NCI-H446 (cell line): ENCODE results near the gene PROB1.
A peak's percentile ranks its signal among the peaks of the same experiment; 100 is the strongest.
"Not testable (repeated sequence)": the region's sequence is repeated elsewhere in the genome, so short reads cannot be mapped to it uniquely, and the experiment has no call there.

Experiments used
- DNase-seq, 2 experiments: peaks; one replicate each; lab custom pipeline; 2025; lab: John Stamatoyannopoulos, UW

The PROB1 gene, protein sequence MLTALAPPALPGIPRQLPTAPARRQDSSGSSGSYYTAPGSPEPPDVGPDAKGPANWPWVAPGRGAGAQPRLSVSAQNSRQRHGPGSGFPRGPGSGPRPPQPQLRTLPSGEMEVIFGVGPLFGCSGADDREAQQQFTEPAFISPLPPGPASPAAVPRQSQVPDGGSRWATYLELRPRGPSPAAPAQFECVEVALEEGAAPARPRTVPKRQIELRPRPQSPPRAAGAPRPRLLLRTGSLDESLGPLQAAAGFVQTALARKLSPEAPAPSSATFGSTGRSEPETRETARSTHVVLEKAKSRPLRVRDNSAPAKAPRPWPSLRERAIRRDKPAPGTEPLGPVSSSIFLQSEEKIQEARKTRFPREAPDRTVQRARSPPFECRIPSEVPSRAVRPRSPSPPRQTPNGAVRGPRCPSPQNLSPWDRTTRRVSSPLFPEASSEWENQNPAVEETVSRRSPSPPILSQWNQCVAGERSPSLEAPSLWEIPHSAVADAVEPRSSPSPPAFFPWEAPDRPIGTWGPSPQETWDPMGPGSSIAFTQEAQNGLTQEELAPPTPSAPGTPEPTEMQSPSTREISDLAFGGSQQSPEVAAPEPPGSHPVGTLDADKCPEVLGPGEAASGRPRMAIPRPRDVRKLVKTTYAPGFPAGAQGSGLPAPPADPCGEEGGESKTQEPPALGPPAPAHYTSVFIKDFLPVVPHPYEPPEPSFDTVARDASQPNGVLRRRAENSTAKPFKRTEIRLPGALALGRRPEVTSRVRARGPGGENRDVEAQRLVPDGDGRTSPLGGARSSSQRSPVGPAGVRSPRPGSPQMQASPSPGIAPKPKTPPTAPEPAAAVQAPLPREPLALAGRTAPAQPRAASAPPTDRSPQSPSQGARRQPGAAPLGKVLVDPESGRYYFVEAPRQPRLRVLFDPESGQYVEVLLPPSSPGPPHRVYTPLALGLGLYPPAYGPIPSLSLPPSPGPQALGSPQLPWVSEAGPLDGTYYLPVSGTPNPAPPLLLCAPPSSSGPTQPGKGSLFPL

DNA sequence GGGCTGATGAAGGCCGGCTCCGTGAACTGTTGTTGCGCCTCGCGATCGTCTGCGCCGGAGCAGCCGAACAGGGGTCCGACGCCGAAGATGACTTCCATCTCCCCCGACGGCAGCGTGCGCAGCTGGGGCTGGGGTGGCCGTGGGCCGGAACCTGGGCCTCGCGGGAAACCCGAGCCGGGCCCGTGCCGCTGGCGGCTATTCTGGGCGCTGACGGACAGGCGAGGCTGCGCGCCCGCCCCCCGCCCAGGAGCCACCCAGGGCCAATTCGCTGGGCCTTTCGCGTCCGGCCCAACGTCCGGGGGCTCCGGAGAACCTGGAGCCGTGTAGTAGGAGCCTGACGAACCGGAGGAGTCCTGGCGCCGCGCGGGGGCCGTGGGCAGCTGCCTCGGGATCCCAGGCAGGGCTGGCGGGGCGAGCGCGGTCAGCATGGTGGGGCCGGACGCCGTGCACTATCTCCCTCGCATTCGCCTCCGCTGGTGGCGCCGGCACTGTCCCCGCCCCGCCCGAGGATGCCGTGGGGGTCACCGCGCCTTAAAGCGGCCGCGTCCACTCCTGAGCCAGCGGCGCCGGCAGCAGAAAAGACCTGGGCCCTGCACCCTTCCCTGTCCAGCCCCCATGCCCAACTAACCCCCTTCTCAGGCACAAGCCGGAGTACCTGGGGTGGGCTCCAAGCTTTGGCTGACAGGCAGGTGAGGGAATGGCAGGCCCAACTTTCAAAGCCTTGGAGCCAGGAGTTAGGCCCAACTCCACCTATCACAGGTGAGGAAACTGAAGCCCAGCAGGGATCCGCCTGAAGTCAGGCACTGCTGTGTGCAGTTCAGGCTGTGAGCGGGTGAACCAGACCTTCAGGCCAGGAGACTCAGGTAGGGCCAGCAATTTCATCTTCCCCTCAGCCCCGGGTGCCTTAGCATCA, at the start of gene PROB1:
PROB1 (minus strand) TSS at position 451 of the 913 bp plus-strand sequence; CDS start at position 428, 23 bp downstream.
- no peak for DNase-seq

DNA sequence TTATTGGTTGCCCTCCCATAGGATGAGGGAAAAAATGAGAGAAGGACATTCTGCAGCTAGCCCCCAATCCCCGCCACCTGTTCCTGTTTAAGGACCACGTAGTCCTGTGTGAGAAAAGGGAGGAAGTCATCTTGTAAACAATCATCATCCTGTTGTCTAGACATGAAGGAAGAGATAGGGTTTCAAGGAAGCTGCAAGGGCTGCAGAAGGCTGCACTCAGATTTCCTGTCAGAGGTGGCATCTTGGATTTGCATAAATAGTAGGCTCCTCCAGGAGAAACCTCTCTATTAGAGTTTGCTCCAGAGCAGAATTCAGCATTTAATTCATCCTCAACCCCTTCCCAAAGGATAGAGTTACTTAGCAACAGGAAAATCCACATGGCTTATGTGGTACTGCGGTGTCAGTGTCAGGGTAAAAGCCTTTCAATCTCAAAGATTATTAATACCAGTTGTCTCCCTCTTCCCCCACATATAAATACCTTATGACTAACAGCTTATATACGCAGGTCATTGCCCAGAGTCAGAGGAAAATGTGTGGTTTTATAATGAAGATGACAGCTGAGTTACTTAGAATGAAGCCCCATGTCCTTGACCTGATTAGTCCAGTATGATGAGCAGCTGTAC, 49.0 kb upstream of the PROB1 start:
- DNase-seq: no peak

DNA sequence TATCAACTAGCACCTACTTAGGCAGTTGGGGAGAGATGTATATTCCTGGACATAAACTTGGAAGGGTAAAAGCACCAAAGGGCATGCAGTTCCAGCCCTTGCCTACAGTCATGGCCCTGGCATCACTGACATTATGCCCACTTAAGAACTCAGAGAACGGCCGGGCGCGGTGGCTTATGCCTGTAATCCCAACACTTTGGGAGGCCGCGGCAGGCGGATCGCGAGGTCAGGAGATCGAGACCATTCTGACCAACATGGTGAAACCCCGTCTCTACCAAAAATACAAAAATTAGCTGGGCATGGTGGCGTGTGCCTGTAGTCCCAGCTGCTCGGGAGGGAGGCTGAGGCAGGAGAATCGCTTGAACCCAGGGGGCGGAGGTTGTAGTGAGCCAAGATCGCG, 45.5 kb upstream of the PROB1 start:
- DNase-seq: not testable (repeated sequence)

DNA sequence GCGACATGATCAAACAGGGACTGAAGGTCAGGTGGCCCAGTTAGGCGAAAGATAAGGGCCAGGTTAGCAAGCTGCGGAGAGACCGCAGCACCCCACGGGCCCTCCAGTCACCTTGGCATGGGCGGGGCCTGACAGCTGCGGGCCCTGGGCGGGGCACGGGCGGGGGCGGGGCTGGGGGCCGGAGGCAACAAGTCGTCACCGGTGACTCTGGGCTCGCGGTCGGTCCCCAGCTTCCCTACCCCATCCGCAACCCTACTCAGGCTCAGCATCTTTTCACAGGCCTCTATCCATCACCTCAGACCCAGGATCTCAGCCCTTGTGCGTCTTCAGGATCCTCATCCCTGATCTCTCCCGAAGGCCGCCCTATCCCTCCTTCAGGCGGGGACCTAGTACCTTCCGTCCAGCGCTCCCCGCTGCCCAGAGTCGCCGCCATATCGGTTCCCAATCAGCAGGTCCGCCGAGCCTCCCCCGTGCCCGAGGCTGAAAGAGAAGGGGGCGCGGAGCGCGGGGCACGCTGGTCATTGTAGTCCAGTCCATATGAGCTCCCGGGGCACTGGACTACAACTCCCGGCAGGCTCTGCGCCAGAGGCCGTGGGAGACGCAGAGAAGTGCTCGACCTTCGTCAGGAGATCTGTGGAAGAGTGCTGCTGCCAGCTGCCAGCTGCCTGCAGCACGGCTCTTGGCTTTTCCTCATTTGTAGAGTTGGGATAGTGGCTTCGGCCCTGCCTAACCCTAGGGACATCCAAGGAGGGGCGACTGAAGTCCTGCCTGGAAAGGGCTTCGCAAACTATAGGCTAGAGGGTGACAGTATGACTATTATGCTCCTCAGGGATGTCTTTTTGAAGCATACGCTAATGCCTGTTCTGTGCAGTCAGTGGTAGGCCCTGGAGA, 44.4 kb upstream of the PROB1 start, which contains the start of gene DNAJC18:
DNAJC18 (minus strand) TSS at position 513 of the 891 bp plus-strand sequence; CDS start at position 433, 80 bp downstream.
- DNase-seq: peak; percentile 85 to 96

DNA sequence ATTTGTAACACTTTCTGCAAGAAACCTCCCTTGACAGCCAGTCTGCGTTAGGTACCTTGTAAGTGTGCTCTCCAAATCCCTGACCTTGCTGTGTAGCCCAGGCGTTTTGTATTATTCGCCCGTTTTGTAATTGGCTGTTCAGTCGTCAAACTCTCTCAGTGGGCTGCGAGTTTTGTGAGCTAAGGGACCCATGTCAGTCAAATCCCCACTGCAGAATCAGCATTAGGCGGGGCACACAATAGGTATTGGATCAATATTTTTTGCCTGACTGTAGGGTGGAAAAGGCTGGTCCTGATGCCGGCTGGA, 43.8 kb upstream of the PROB1 start:
- no peak for DNase-seq

DNA sequence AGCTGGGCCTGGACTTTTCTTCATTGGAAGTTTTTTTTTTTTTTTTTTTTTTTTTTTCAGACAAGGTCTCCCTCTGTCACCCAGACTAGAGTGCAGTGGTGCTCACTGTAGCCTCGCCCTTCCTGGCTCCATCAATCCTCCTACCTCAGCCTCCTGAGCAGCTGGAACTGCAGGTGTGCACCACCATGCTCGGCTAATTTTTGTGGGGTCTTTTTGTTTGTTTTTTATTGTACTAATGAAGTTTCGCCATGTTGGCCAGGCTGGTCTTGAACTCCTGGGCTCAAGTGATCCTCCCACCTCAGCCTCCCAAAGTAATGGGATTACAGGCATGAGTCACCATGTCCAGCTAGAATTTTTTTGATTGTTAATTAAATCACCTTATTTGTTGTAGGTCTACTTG, 40.8 kb upstream of the PROB1 start:
- no peak for DNase-seq

DNA sequence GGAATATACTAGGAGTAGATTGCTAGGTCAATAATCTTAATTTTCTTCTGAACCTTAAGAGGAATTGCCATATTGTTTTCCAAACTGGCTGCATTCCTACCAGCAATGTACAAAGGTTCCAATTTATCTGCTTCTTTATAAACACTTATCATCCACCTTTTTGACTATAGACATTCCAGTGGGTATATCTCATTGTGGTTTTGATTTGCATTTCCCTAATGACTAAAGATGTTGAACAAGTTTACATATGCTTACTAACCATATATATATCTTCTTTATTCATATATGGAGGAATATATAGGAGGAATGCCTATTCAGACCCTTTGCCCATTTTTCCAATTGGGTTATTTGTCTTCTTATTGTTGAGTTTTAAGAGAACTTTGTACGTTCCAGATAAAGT, 36.8 kb upstream of the PROB1 start:
- no peak for DNase-seq

DNA sequence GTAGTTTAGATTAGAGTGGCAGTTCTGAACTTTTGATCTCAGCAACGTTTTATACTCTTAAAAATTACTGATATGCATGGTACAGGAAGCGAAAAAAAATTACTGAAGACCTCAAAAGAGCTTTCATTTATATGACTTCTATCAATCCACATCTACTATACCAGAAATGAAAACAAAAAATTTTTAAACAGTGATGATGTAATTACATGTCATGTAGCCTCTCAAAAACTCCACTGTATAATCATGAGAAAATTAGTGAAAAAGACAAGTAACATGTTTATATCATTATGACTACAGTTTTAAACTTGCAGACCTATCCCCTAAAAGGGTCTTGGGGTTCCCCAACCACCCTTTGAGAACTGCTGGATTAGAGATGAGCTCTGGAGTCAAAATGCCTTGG, 35.1 kb upstream of the PROB1 start:
- no peak for DNase-seq

DNA sequence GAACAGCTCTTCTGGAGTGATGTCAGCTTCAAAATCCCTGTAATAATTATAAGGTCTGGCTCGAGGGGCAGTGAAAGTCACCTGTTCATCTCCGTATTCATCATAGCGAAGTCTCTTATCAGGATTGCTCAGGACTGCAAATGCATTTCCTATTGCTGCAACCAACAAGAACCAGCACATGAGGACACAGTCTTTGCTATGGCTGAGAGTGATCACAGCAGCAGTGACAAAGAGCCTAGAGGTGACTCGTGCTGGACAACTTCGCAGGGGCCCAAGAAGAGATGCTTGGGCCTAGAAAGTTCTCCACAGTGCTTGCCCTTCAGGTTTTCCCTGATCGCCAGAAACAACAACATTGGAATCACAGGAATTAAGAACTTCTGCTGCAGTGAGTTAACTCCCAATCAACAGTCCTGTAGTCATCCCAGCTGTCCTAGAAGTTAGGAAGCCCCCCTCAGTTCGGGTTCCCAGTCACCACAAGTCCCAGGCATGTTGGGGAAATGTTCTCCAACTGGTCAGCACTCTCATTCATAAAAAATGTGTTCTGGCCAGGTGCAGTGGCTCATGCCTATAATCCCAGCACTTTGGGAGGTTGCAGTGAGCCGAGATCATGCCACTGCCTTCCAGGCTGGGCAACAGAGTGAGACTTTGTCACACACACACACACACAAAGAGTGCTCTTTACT, 31.4 kb upstream of the PROB1 start:
- no peak for DNase-seq

DNA sequence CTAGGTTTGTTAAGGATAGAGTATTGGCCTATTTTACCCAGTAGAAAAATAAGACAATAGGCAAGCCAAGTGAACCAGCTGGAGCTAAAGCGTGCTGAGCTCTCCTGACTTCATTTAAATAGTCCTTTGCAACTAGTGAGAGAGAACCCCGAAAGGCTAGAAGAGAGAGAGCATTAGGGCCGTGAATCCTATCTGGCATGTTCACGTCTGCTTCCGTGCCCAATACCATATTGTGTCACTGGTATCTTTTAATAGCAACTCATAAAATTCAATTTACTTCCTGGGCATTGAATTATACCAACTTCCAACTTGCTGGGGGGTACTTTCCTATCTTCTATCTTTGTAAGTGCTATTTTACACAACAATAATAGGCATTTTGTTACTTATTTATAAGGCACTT, 30.6 kb upstream of the PROB1 start:
- no peak for DNase-seq

DNA sequence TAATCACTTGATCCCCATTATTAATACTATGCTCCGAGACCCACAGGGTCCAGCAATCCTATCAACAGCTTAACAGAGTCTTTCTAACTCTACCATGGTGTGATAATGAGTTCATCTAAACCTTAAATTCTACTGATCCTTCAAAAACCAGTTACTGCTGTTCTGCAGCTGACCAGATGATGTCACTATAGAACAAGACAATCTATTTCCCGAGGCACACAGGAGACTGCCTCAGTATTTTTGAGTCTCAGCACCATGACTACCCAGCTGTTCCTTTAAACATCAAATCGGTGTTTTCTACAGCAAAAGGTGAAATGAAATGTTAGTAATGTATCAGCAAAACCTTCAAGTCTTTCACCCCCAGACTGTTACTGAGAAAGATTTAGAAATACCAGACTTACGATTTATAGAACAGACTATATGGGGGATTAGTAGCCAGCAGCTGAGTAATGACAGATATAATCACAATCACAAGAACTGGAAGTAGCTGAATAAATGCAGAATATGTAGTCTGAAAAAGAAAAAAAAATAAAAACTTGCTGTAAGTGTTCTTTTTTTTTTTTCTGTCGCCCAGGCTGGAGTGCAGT, 27.5 kb upstream of the PROB1 start:
- DNase-seq: peak; percentile 51 to 71

DNA sequence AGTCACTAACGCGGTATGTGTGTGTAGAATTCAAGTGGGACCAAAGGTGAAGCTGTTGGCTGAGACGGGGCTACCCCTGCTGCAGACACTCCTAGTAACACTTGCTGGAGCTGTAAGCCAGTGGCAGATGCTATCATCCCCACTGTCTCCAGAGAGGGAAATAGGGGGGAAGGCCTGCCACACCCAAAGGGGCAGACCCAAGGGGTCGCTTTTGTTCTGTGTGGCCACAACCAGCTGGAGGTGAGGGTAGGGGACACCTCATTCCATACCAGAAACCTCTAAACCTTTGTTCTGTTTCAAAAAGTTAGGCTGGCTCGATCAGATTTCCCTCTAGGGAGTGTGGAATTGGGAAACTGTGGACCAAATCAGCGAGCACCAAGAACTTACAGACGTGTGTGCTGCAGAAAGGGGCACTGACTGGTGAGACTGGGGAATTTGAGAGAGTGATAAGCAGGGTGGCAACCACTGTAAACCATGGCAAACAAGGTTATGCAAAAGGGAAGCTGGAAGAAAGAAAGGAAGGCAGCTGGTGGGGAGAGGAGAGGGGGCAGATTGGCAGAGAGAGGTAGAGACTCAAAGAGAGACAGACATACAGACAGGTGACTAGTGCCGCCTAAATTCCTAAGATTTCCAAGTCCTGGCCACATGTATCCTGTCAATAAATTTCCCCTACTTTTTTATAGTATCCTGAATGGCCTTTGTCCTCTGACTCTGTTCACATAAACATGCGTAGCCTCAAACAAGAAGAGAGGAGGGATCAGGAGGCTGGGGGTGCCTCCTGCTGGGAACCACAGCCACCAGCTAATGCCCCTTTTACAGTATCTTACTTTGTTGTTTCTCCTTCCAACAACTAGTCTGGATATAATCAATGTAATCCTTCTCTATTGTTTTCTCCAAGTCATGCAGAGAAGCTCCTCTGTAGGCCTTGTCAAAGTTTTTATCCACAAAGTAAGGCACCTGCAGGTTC, 24.6 kb upstream of the PROB1 start:
- DNase-seq: no peak

DNA sequence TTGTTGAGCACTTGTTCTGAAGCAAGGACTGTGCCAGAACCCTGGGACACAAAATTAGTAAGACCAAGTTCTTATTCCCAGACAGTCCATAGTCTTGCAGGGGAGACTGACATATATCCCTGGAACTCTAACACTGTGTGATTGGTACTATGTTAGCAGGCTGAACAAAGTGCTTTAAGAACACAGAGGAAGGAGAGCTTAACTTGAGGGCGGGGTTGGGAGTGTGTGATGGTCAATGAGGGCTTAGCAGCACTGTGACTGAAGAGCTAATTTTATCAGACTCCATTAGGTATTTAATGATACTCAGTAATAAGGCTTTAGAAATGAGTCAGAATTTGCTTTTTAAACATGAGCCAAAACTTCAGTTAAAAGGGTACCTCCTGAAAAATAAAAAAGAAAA, 23.9 kb upstream of the PROB1 start:
- no peak for DNase-seq

DNA sequence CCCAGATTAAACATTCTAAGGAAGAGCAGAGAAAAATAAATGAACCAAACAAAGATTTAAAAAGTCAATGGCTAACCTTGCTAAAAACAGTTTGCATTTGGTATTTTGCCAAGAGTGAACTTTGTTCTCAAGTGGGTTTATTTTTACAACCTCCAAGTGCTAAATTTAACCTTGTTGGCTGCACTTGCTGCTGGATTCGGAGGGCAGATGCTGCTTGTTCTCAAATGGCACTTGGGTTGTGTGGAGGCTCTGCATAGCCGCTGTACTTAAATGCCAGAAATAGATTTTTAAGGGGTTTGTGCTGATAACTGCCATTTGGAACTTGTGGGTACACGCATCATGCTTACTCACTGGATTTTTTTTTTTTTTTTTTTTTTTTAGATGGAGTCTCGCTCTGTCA, 22.3 kb upstream of the PROB1 start:
- DNase-seq: peak; percentile 50 to 84

DNA sequence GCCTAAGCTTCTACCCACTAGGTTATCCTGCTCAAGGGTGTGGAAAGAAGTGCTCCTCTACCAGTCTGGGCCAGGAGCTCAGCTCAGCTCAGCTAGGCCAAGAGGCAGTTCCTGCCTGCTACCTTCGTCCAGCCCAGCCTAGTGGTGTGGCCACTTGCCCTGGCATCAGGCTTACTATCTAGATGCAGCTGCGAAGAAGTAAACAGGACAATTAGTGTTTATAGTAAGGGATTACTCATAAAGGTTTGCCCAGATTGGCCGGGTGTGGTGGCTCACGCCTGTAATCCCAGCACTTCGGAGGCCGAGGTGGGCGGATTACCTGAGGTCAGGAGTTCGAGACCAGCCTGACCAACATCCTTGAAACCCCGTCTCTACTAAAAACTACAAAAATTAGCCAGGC, 21.7 kb upstream of the PROB1 start:
- DNase-seq: peak in 1 of 2 experiments; percentile 28

DNA sequence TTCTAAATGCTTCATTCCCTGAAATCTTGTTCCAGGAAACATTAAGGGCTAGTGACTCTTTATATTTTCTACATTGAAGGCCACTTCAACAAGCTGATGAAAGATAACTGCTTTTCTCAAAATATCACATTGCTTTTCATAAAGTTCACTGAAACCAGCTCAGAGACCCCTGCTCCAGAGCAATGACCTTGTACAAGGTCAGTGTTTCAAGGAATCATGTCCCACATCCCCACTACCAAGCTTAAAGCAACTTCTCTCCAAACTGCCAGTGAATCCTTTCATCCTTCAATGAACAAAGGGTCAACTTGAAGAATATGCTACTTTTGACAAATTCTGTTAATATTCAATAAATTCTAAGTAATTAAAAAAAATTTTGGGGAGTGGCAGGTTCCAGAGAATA, 21.0 kb upstream of the PROB1 start:
- DNase-seq: no peak

DNA sequence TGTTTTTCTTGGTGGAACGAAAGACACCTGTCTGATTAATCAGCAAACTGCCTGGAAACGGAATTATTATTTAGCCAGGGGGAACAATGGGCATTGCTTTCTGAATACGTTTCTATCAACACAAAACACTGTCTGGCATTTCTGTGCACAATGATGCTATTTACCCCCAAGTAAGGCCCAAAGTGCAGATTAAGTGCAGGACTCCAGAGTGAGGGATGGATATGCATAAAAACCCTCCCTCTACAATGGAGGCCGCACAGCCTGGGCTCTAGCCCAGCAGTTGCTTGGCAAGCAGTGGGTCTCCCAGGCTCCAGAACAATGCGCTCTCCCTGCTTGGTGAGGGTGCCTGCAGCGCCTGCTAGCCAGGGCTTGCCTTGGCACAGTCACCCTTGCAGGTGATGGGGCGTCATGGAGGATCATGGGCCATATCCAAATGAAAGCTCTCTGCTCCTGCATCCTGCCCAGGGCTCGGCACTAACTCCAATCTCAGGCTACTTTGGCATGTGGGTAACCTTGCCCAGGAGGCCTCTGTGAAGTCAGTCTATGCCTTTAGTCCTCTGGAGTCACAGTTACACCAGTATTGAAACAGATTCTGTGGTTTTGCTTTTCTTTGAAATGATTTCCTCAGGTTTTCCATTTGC, 20.4 kb upstream of the PROB1 start:
- peak in 1 of 2 experiments; percentile 88 for DNase-seq
